Activated CD4-positive, alpha-beta T cell treated with anti-CD3 and anti-CD28 coated beads, Interleukin-2, amount 10 ng/mL, durations not matched to agents 24 days and 14 days (primary cell): Measurements from ENCODE around the gene PTPRD. TPM values are rescaled to one million over a fixed set of nuclear protein-coding genes. Genes with fewer than 3 reads are reported as not detected.

Experiments used
- DNase-seq: peaks from one replicate; pipeline ENCODE4 v3.0.0; 2022
- H3K27ac Mint-ChIP-seq: one replicate; pipeline ENCODE4 v1.8.0; 2022; ENCODE audit warnings: mild to moderate bottlenecking, mixed read lengths
- H3K27me3 Mint-ChIP-seq: one replicate; pipeline ENCODE4 v1.8.0; 2022; ENCODE audit warnings: mixed read lengths
- H3K36me3 Mint-ChIP-seq: one replicate; pipeline ENCODE4 v1.8.0; 2022; ENCODE audit warnings: low read depth, mild to moderate bottlenecking, mixed read lengths
- H3K4me1 Mint-ChIP-seq: one replicate; pipeline ENCODE4 v1.8.0; 2021; ENCODE audit warnings: mixed read lengths
- H3K4me3 Mint-ChIP-seq: one replicate; pipeline ENCODE4 v1.8.0; 2022; ENCODE audit warnings: mild to moderate bottlenecking, moderate library complexity, mixed read lengths
- H3K9me3 Mint-ChIP-seq: one replicate; pipeline ENCODE4 v1.8.0; 2021; ENCODE audit warnings: mixed read lengths
- intact Hi-C: fragments of 100-400 bp; cut with micrococcal nuclease; formaldehyde crosslinking; loops from one replicate; pipeline ENCODE4 v1.15.1; 2023
- total RNA-seq: library from RNA; stranded (reverse); gene quantifications from 2 replicates; pipeline ENCODE4 v1.2.3, GENCODE V29; 2022

Gene PTPRD
- total RNA-seq, 1 donor from 2014 or later = not detected

DNA sequence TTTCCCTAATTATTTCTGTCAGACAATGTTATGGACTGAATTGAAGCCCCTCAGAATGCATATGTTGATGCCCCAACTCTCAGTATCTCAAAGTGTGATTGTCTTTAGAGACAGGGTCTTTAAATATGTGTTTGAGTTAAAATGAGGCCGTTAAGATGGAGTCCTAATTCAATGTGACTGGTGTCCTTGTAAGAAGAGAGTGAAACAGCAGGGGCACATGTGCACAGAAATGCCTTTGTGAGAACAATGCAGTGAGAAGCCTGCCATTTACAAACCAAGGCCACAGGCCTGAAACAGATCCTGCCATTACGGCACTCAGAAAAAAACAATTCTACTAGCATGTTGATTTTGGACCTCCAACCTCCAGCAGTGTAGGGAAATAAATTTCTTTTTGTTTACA, 2330.3 kb downstream of the PTPRD start:
- no peak overlapping the region for H3K27ac Mint-ChIP-seq
- H3K4me1 Mint-ChIP-seq = no peaks in the 10 kb centered on the region
- intact Hi-C loops = no loop called here
- no peaks in the 10 kb centered on the region for H3K27me3 Mint-ChIP-seq
- no peaks in the 10 kb centered on the region for H3K36me3 Mint-ChIP-seq
- no peak for DNase-seq
- no peaks in the 10 kb centered on the region for H3K9me3 Mint-ChIP-seq
- H3K4me3 Mint-ChIP-seq = no peak overlapping the region

DNA sequence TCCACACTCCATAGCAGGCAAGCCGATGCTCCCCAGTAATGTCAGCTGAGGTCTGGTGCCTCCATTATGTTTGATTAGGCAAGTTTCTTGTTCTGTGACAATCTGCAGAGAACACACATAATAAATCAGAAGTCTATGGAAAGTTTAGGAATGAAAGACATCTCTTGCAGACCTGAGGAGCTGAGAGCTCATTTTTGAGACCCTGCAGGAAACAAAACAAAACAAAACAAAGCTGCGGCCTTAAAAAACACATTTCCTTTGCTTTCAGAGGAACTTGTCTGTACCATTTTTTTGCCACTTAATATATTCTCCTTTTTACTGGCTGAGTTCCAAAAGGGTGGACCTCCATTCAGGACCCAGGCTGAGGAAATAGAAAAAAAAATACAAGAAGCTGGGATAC, 2332.0 kb downstream of the PTPRD start:
- H3K4me1 Mint-ChIP-seq = no peaks in the 10 kb centered on the region

DNA sequence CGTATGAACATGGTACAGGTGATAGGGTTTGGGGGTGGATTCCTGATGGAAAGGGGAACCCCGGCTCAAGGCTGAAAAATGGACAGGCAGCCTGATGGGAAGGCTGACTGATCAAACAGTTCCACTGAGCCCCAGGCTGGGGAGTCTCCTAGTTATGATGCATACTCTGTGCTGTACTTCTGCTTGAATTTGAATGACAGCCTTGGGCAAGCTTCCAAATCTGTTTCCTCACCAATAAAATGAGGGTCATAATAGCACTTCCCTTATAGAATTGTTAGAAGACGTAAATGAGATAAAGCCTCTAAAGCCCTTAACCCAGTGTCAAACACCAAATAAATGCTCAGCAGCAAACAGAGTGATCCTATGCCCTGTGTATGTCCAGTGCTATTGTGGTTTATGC, 2334.8 kb downstream of the PTPRD start:
- no peak overlapping the region for H3K27ac Mint-ChIP-seq
- intact Hi-C loops = no loop called here
- no peak overlapping the region for H3K4me3 Mint-ChIP-seq
- DNase-seq = no peak
- H3K9me3 Mint-ChIP-seq = peaks cover 10% of the 10 kb centered on the region
- H3K4me1 Mint-ChIP-seq = no peaks in the 10 kb centered on the region
- H3K27me3 Mint-ChIP-seq = no peaks in the 10 kb centered on the region
- no peaks in the 10 kb centered on the region for H3K36me3 Mint-ChIP-seq

More for the DNA sequence above, 2332.0 kb downstream of the PTPRD start:
- Mint-ChIP-seq H3K9me3 (peaks cover 10% of the 10 kb centered on the region), H3K27ac (no peak overlapping the region), H3K36me3 (no peaks in the 10 kb centered on the region), H3K27me3 (no peaks in the 10 kb centered on the region), H3K4me3 (no peak overlapping the region)
- DNase-seq = no peak
- intact Hi-C loops = no loop called here

GRCh38 chr9:8270235-8270634, 2342.6 kb downstream of the PTPRD start:
- Mint-ChIP-seq H3K36me3 (no peaks in the 10 kb centered on the region), H3K9me3 (no peaks in the 10 kb centered on the region), H3K27me3 (no peaks in the 10 kb centered on the region), H3K27ac (no peak overlapping the region), H3K4me1 (no peaks in the 10 kb centered on the region), H3K4me3 (no peak overlapping the region)
- intact Hi-C loops = no loop called here
- no peak for DNase-seq

DNA sequence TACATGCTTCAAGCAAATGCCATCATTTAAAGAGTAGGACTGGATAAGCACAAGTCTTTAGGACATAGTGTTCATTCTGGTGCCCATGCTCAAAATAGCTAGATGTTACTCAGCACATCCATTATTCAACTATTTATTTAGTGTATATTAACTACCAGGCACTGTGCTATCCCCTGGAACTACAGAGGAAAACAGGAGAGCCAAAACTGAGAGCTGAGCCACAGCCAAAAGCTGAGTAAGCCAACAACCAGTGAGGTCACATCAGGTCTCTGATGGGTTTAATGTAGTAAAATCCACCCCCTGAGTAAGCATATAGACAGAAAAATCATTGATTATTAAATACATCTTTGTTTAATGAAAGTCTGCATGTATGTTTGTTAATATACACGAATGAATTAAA, 2343.9 kb downstream of the PTPRD start:
- Mint-ChIP-seq H3K4me3 (no peak overlapping the region), H3K27ac (no peak overlapping the region), H3K36me3 (no peaks in the 10 kb centered on the region), H3K4me1 (no peaks in the 10 kb centered on the region), H3K9me3 (no peaks in the 10 kb centered on the region), H3K27me3 (no peaks in the 10 kb centered on the region)
- intact Hi-C loops = no loop called here
- DNase-seq = no peak

GRCh38 chr9:8268216-8268878, 2344.5 kb downstream of the PTPRD start:
- Mint-ChIP-seq H3K27me3 (no peaks in the 10 kb centered on the region), H3K4me3 (no peak overlapping the region), H3K27ac (no peak overlapping the region), H3K9me3 (no peaks in the 10 kb centered on the region), H3K36me3 (no peaks in the 10 kb centered on the region), H3K4me1 (no peaks in the 10 kb centered on the region)
- DNase-seq = no peak
- intact Hi-C loops = no loop called here

GRCh38 chr9:8267636-8268035, 2345.2 kb downstream of the PTPRD start:
- H3K9me3 Mint-ChIP-seq = no peaks in the 10 kb centered on the region
- H3K27ac Mint-ChIP-seq = no peak overlapping the region
- no peaks in the 10 kb centered on the region for H3K27me3 Mint-ChIP-seq
- intact Hi-C loops = no loop called here
- H3K4me3 Mint-ChIP-seq = no peak overlapping the region
- H3K36me3 Mint-ChIP-seq = no peaks in the 10 kb centered on the region
- no peak for DNase-seq
- H3K4me1 Mint-ChIP-seq = no peaks in the 10 kb centered on the region

DNA sequence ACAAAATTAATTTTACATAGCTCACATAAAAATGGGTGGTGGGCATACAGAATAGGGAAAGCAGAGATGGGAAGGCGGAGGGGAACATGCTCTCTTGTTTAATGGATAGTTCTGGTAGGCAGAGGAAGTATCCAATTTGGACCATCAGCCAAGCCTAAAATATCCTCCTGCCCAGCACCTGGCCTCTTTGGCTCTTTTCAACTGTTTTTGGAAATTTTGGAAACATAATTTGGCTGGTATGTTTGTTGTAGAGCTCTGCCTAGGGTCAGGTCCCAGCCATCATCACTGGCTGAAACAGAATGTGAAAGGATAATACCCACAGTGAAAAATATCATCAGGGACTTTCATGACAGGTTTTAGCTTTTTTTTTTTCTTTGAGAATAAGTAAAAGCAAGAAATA, 2345.9 kb downstream of the PTPRD start:
- Mint-ChIP-seq H3K36me3 (no peaks in the 10 kb centered on the region), H3K27me3 (no peaks in the 10 kb centered on the region), H3K9me3 (no peaks in the 10 kb centered on the region), H3K4me1 (no peaks in the 10 kb centered on the region), H3K27ac (no peak overlapping the region), H3K4me3 (no peak overlapping the region)
- intact Hi-C loops = no loop called here
- no peak for DNase-seq

GRCh38 chr9:8265281-8265680, 2347.5 kb downstream of the PTPRD start:
- Mint-ChIP-seq H3K9me3 (no peaks in the 10 kb centered on the region), H3K27me3 (no peaks in the 10 kb centered on the region), H3K4me3 (no peak overlapping the region), H3K27ac (no peak overlapping the region), H3K36me3 (no peaks in the 10 kb centered on the region), H3K4me1 (no peaks in the 10 kb centered on the region)
- intact Hi-C loops = no loop called here
- DNase-seq = no peak
